Peyer's patch (tissue), 4 donors: ENCODE data around the gene GTF2A2.

Experiments
- POLR2A ChIP-seq, 2 donors: fragments of 450-650 bp; IDR thresholded peaks; one replicate each; pipeline ENCODE4 v1.5.1; 2017; ENCODE audit warnings: antibody characterized with exemption in 2 of 2, mild to moderate bottlenecking in 2 of 2, moderate library complexity in 2 of 2
- TF ChIP-seq, protein P1 (sequence below), 6 experiments: fragments of 450-650 bp in 4 of 6; fragments of 200-600 bp in 2 of 6; sonication (generic) in 1 of 6; IDR thresholded peaks; one replicate each; pipeline ENCODE4 v1.5.1; 2017 to 2019; ENCODE audit warnings: antibody characterized with exemption in 6 of 6, mild to moderate bottlenecking in 3 of 6, moderate library complexity in 1 of 6

DNA sequence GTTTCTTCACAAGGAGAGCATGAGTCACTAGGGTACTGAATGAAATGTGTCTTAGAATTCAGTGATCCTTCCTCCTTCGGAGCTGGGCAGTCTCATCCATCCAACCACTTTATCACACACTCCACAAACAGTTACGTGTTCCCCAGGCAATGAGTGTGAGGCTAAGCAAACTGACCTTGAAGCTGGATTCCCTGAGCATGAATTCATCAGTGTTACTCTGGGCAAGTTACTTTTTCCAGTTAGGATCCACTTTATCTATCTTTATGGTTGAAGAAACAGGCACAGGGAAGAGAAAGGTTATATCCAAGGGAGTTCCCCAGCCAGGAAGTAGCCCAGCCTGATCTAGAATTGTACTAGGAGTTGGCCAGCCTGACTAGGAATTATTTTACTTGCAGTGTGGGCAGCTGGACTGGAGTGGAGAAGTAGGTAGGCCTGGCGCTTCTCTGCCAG, 62.8 kb downstream of the GTF2A2 start:
- TF ChIP-seq, protein P1, sequence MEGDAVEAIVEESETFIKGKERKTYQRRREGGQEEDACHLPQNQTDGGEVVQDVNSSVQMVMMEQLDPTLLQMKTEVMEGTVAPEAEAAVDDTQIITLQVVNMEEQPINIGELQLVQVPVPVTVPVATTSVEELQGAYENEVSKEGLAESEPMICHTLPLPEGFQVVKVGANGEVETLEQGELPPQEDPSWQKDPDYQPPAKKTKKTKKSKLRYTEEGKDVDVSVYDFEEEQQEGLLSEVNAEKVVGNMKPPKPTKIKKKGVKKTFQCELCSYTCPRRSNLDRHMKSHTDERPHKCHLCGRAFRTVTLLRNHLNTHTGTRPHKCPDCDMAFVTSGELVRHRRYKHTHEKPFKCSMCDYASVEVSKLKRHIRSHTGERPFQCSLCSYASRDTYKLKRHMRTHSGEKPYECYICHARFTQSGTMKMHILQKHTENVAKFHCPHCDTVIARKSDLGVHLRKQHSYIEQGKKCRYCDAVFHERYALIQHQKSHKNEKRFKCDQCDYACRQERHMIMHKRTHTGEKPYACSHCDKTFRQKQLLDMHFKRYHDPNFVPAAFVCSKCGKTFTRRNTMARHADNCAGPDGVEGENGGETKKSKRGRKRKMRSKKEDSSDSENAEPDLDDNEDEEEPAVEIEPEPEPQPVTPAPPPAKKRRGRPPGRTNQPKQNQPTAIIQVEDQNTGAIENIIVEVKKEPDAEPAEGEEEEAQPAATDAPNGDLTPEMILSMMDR (IDR thresholded peaks at IDR 0.05), result no peak
- TF ChIP-seq POLR2A (IDR thresholded peaks at IDR 0.05), result no peak
